B cell (primary cell): Measurements from ENCODE around the gene DISP2.

Source experiments
- EZH2 ChIP-seq: IDR thresholded peaks from 2 replicates; pipeline ENCODE4 v1.6.1; 2012; ENCODE audit warnings: borderline replicate concordance, low read depth, mild to moderate bottlenecking, moderate library complexity, low read length; ENCODE audit not compliant: insufficient read depth, poor library complexity, severe bottlenecking
- TF ChIP-seq, protein P1 (sequence below): fragments of 200-600 bp; IDR thresholded peaks from one replicate; pipeline ENCODE4 v1.8.0; 2022; ENCODE audit warnings: antibody characterized with exemption, mild to moderate bottlenecking

DNA sequence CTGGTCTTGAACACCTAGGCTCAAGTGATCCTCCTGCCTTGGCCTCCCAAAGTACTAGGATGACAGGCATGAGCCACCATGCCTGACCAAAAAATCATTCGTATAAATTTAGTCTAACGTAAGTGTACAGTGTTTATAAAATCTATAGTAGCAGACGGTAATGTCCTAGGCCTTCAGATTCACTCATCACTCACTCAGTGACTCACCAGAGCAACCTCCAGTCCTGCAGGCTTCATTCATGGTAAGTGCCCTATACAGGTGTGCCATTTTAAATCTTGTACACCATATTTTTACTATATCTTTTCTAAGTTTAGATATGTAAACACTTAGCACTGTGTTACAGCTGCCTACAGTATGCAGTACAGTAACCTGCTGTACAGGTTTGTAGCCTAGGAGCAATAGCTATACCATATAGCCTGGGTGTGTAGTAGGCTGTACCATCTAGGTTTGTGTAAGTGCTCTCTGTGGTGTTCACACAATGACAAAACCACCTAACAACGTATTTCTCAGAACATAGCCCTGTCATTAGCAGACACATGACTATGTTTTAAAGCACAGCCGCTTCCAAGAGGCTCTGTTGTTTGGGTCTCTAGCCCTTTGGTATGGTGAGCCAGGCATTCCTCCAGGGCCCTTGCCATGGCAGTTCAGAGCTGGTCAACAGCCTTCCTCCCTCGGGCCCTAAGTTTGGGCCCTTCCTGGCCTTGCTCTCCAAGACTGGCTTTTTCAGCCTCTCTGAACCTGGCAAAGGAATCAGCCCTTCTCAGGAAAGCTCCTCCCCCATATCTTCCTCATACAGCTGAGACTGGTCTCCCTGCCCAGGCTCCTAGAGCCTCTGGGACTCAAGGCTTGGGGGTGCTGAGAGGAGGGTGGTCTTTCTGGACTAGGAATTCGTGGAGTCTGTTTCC is 15.4 kb upstream of the DISP2 start:
- TF ChIP-seq, protein P1, sequence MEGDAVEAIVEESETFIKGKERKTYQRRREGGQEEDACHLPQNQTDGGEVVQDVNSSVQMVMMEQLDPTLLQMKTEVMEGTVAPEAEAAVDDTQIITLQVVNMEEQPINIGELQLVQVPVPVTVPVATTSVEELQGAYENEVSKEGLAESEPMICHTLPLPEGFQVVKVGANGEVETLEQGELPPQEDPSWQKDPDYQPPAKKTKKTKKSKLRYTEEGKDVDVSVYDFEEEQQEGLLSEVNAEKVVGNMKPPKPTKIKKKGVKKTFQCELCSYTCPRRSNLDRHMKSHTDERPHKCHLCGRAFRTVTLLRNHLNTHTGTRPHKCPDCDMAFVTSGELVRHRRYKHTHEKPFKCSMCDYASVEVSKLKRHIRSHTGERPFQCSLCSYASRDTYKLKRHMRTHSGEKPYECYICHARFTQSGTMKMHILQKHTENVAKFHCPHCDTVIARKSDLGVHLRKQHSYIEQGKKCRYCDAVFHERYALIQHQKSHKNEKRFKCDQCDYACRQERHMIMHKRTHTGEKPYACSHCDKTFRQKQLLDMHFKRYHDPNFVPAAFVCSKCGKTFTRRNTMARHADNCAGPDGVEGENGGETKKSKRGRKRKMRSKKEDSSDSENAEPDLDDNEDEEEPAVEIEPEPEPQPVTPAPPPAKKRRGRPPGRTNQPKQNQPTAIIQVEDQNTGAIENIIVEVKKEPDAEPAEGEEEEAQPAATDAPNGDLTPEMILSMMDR = no peak
- TF ChIP-seq EZH2 = no peak
